Aorta (tissue), 5 donors: ENCODE measurements around the gene CTXND2. TPM values are rescaled to one million over a fixed set of nuclear protein-coding genes. Genes with fewer than 3 reads are reported as not detected.
"Not testable (repeated sequence)": the region's sequence is repeated elsewhere in the genome, so short reads cannot be mapped to it uniquely, and the experiment has no call there.

Experiments
- ATAC-seq: fragments of 200-7000 bp; cut with Tn5 transposase; one replicate; pipeline ENCODE4 v1.9.1; 2022; ENCODE audit warnings: moderate library complexity; ENCODE audit not compliant: low FRiP score
- DNase-seq, 2 donors: peaks; one replicate each; pipeline ENCODE4 v3.0.0-alpha.2; 2020
- H3K27ac ChIP-seq, 2 donors: one replicate each; pipeline ENCODE4 v1.5.1; 2013; ENCODE audit warnings: low read length in 2 of 2, mild to moderate bottlenecking in 2 of 2, moderate library complexity in 2 of 2, control low read depth in 1 of 2, inconsistent platforms in 1 of 2, low read depth in 1 of 2
- H3K27me3 ChIP-seq, 2 donors: one replicate each; pipeline ENCODE4 v1.6.1; 2013; ENCODE audit warnings: control low read depth in 1 of 2, low read length in 1 of 2, mild to moderate bottlenecking in 1 of 2, moderate library complexity in 1 of 2; ENCODE audit not compliant: insufficient read depth in 2 of 2, control insufficient read depth in 1 of 2
- H3K36me3 ChIP-seq, 2 donors: one replicate each; pipeline ENCODE4 v1.6.1; 2013; ENCODE audit warnings: control low read depth in 1 of 2, low read length in 1 of 2, mild to moderate bottlenecking in 1 of 2; ENCODE audit not compliant: insufficient read depth in 2 of 2, control insufficient read depth in 1 of 2
- H3K4me1 ChIP-seq, 2 donors: one replicate each; pipeline ENCODE4 v1.6.1; 2013; ENCODE audit warnings: low read length in 2 of 2, control low read depth in 1 of 2, mild to moderate bottlenecking in 1 of 2, moderate library complexity in 1 of 2; ENCODE audit not compliant: insufficient read depth in 2 of 2, control insufficient read depth in 1 of 2
- H3K4me3 ChIP-seq, 2 donors: one replicate each; pipeline ENCODE4 v1.5.1; 2013; ENCODE audit warnings: low read length in 2 of 2, control low read depth in 1 of 2, mild to moderate bottlenecking in 1 of 2
- H3K9me3 ChIP-seq: one replicate; pipeline ENCODE4 v1.6.1; 2013; ENCODE audit warnings: mild to moderate bottlenecking, low read length; ENCODE audit not compliant: control insufficient read depth
- WGBS, 2 donors: extraction: QIAGEN DNeasy Blood & Tissue Kit; methylation state at CpG; one replicate each; pipeline ENCODE4 v1.1.7; 2013; 5-methylcytosine and 5-hydroxymethylcytosine counted together
- intact Hi-C, 2 donors: fragments of 100-400 bp; cut with DNase I; formaldehyde crosslinking; loops; one replicate each; pipeline versions ENCODE4 v1.14.2 to v1.15.0; 2022
- polyA plus RNA-seq, 2 donors: library from polyadenylated mRNA; stranded (reverse); fragments of 200-250 nt; gene quantifications; one replicate each; pipeline ENCODE4 v1.2.3, GENCODE V29; 2013
- total RNA-seq, 2 donors: library from RNA; stranded (reverse); fragmentation: NEBNext Ultra II Directional; extraction: Animal tissue kit (Norgen Biotek cat#: 25700); gene quantifications; one replicate each; pipeline ENCODE4 v1.2.1, GENCODE V29; 2021
- donor health status: healthy with polysubstance abuse.
- donor health status: Bipolar disorder and iron deficiency.
- donor health status: DM: no; HTN: no; CAD: no.
- donor health status: DM: no; HTN: no; CAD: no.
- donor health status: DM: yes; HTN: yes; CAD: no.

Gene CTXND2
- total and polyA plus RNA-seq, 4 donors: not detected

GRCh38 chr1:150878931-150879330 lies 8.0 kb upstream of the CTXND2 start:
- WGBS, 2 donors: 85 to 86% methylated on average over 2 of the region's 2 CpGs
- not testable (repeated sequence) for H3K9me3 ChIP-seq, ATAC-seq, H3K27me3 ChIP-seq, H3K4me3 ChIP-seq, DNase-seq, H3K4me1 ChIP-seq, H3K36me3 ChIP-seq, H3K27ac ChIP-seq
- intact Hi-C loops: loop anchor here (5.0 kb wide), 2 partner anchors 48 to 98 kb away; partner anchors contain the start of gene SETDB1 (in 1 of the 2)

GRCh38 chr1:150881331-150882070 lies 5.4 kb upstream of the CTXND2 start:
- H3K36me3 ChIP-seq: no peaks in the 10 kb centered on the region
- WGBS, 2 donors: 83 to 86% methylated on average over 2 of the region's 2 CpGs
- H3K27ac ChIP-seq: no peak overlapping the region
- no peaks in the 10 kb centered on the region for H3K9me3 ChIP-seq
- H3K27me3 ChIP-seq: no peaks in the 10 kb centered on the region
- intact Hi-C loops: no loop called here
- ATAC-seq (peak; percentile 48), DNase-seq (no peak)
- no peaks in the 10 kb centered on the region for H3K4me1 ChIP-seq
- H3K4me3 ChIP-seq: no peak overlapping the region

DNA sequence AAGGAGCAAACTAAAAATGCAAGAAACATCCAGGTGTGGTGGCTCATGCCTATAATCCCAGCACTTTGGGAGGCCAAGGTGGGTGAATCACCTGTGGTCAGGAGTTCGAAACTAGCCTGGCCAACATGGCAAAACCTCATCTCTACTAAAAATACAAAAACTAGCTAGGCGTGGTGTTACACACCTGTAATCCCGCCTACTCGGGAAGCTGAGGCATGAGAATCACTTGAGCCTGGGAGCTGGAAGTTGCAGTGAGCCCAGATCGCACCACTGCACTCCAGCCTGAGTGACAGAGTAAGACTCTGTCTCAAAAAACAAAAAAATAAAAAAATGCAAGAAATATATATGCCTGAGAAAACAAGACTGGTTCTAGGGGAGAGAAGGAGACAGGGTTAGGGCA lies 3.8 kb upstream of the CTXND2 start:
- H3K27me3 ChIP-seq, H3K27ac ChIP-seq, ATAC-seq, intact Hi-C loops, DNase-seq, H3K36me3 ChIP-seq, H3K4me3 ChIP-seq, H3K9me3 ChIP-seq, H3K4me1 ChIP-seq: not testable (repeated sequence)
- WGBS, 2 donors: 83 to 89% methylated on average over 5 of the region's 5 CpGs

GRCh38 chr1:150888727-150889126 lies 1.8 kb downstream of the CTXND2 start:
- WGBS, 2 donors: 86 to 91% methylated on average over 8 of the region's 8 CpGs
- H3K4me3 ChIP-seq: no peak overlapping the region
- H3K36me3 ChIP-seq: no peaks in the 10 kb centered on the region
- no peak for ATAC-seq
- no peaks in the 10 kb centered on the region for H3K4me1 ChIP-seq
- H3K27ac ChIP-seq: no peak overlapping the region
- H3K27me3 ChIP-seq: no peaks in the 10 kb centered on the region
- H3K9me3 ChIP-seq: no peaks in the 10 kb centered on the region
- DNase-seq: no peak
- intact Hi-C loops: no loop called here

DNA sequence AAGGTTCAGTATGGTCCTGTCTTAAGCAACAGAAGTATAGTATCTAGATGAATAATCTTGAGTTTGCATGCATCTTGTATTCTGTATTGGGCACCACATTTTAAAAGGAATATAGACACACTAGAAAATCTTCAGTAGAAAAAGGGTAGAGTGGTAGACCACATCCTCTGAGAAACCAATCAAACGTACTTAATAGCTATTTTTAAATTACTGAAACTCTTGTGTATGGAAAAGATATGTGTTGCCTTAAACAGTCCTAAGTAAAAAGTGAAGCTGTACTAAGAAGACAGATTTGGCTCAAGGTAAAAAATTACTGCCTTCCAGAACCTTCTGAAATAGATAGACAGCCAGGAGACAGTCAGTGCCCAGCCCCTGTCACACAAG lies 3.1 kb downstream of the CTXND2 start:
- 37 to 42% methylated on average over 1 of the region's 1 CpG for WGBS, 2 donors
- Histone ChIP-seq H3K36me3 (no peaks in the 10 kb centered on the region), H3K4me1 (no peaks in the 10 kb centered on the region), H3K9me3 (no peaks in the 10 kb centered on the region), H3K27ac (no peak overlapping the region), H3K4me3 (no peak overlapping the region), H3K27me3 (no peaks in the 10 kb centered on the region)
- DNase-seq (no peak), ATAC-seq (no peak)
- intact Hi-C loops: no loop called here

DNA sequence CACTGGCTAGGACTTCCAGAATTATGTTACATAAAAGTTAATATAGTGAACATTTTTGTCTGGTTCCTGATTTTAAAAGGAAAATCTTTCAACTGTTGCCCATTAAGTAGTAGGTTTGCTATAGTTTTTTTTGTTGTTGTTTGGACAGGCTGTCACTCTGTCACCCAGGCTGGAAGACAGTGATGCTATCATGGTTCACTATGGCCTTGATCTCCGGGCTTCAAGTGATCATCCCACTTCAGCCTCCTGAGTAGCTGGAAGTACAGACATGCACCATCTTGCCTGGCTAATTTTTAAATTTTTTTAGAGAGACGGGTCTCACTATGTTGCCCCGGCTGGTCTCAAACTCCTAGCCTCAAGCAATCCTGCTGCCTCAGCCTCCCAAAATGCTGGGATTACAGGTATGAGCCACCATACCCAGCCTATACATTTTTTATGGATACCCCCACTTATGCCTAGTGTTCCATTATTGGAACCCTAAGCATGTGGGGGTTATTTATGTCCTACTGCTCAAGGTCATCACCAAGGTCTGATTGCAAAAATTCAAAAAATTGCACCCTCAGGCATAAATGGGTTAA lies 6.5 kb downstream of the CTXND2 start:
- no peak overlapping the region for H3K4me3 ChIP-seq
- 91 to 96% methylated on average over 3 of the region's 3 CpGs for WGBS, 2 donors
- ATAC-seq: no peak

DNA sequence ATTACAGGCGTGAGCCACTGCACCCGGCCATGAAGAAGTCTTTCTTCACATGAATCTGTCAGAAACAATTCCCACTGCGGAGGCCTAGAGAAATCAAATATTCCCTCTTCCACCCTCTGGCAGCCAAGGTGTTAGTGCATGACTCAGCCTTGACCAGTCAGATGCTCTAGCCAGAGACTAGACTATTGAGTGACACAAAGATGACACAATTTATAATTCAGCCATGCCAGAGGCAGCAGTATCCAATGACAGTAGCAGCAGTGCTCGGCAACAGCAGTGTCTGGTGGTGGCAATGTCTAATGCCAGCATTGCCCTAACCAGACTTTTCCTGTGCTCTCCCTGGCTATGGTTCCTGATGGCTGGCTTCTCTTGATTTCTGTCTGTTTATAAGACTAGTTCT lies 8.7 kb downstream of the CTXND2 start:
- Histone ChIP-seq H3K27me3 (no peaks in the 10 kb centered on the region), H3K36me3 (no peaks in the 10 kb centered on the region), H3K9me3 (no peaks in the 10 kb centered on the region), H3K4me3 (no peak overlapping the region), H3K27ac (no peak overlapping the region), H3K4me1 (no peaks in the 10 kb centered on the region)
- intact Hi-C loops: no loop called here
- DNase-seq: no peak
- no peak for ATAC-seq
- 70 to 79% methylated on average over 4 of the region's 4 CpGs for whole genome bisulfite sequencing, 2 donors

More for the DNA sequence above, 6.5 kb downstream of the CTXND2 start:
- DNase-seq: no peak
- Histone ChIP-seq H3K27ac (no peak overlapping the region), H3K9me3 (no peaks in the 10 kb centered on the region), H3K4me1 (no peaks in the 10 kb centered on the region), H3K27me3 (no peaks in the 10 kb centered on the region), H3K36me3 (no peaks in the 10 kb centered on the region)
- intact Hi-C loops: no loop called here

DNA sequence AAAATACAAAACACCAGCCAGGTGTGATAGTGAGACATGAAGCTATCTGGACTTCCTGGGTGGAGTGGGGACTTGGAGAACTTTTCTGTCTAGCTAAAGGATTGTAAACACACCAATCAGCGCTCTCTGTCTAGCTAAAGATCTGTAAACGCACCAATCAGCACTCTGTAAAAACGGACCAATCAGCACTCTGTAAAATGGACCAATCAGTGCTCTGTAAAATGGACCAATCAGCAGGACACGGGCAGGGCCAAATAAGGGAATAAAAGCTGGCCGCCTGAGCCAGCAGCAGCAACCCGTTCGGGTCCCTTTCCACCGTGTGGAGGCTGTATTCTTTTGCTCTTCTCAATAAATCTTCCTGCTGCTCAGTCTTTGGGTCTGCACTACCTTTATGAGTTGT lies 12.9 kb downstream of the CTXND2 start:
- H3K9me3 ChIP-seq, ATAC-seq, H3K27ac ChIP-seq, H3K27me3 ChIP-seq, DNase-seq, H3K4me1 ChIP-seq, H3K36me3 ChIP-seq, H3K4me3 ChIP-seq, intact Hi-C loops: not testable (repeated sequence)
- 82 to 86% methylated on average over 8 of the region's 8 CpGs for WGBS, 2 donors

GRCh38 chr1:150902346-150902745 lies 15.4 kb downstream of the CTXND2 start:
- DNase-seq: no peak
- Histone ChIP-seq H3K27ac (no peak overlapping the region), H3K27me3 (no peaks in the 10 kb centered on the region), H3K4me1 (no peaks in the 10 kb centered on the region), H3K4me3 (no peak overlapping the region), H3K9me3 (no peaks in the 10 kb centered on the region), H3K36me3 (no peaks in the 10 kb centered on the region)
- WGBS, 2 donors: 90 to 94% methylated on average over 5 of the region's 5 CpGs
- intact Hi-C loops: no loop called here
- ATAC-seq: no peak
